Activated T-cell treated with anti-CD3 and anti-CD28 coated beads for 1 hour (primary cell): ENCODE data around the gene TFAP2B.

Source experiments
- DNase-seq: peaks from one replicate; pipeline ENCODE4 v3.0.0-alpha.2; 2020; ENCODE audit warnings: low read depth

Gene TFAP2B

GRCh38 chr6:50825375-50826036 lies 6.8 kb downstream of the TFAP2B start:
- DNase-seq = no peak

GRCh38 chr6:50826037-50826761 lies 7.5 kb downstream of the TFAP2B start:
- DNase-seq = no peak

- DNase-seq = no peak
Measured at GRCh38 chr6:50826803-50827202, 8.1 kb downstream of the TFAP2B start.

GRCh38 chr6:50829049-50829448 lies 10.4 kb downstream of the TFAP2B start:
- DNase-seq = no peak

DNA sequence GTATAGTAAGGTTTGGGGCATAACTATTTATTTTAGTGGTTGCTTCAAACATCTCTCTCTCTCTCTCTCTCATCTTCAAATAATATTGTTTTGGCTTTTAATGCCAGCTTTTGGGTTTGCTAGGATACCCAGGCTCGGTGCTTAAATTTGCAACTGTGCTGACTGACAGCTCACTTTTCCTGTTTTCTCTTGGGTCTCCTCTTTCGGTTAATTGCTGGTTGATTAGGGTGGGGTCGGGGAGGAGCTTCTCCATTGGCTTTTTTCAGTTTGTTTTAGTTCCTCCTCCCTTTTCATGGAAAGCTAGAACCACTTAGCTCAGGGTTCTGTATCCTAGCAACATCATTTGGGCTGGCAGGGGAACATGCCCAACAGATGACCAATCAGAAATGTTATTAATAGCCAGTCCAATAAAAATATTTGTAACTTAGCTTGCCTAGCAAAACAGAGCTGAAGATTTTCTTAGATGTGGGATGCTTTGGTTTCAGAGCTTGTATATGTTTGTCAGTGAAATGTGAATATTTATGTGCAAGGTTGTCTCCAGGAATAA lies 11.3 kb downstream of the TFAP2B start:
- DNase-seq = no peak

- no peak for DNase-seq
Measured at GRCh38 chr6:50831186-50831585, 12.5 kb downstream of the TFAP2B start.

DNA sequence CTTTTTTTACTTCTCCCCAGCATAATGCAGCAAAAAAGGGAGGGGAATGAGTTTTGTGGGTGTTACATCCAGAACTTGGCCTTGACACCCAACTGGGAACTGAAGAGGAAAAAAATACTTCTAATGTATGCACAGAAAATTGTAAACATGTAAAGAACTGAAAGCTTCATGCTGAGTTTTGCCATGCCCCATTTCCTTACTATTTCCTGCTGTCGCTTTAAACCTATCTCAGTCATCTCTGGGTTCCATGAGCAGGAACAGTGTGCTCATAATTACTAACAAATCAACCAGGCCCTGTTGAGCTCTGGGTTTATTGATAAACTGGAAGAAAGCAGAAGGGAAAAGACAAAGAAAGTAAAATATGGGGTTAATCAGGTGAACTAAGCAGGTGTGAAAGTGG lies 14.2 kb downstream of the TFAP2B start:
- DNase-seq = no peak

- DNase-seq = no peak
Measured at GRCh38 chr6:50834929-50835410, 16.3 kb downstream of the TFAP2B start.

DNA sequence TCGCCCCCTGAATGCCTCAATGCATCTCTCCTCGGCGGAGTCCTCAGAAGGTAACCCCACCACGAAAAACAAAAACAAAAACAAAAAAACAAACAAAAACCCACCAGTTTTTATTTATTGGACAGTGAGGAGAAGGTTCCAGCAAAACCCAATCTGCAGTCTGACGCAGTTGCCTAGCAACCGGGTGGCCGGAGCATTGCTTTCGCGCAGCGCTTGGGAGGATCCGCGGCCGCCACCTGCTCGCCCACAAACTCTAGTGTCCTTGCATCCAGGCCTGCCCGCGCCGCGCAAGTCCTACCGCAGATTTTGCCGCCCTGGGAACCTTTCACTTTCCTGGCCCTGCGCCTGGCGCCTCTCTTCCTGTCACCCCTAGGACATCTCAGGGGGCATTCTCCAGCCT lies 17.6 kb downstream of the TFAP2B start:
- no peak for DNase-seq

- no peak for DNase-seq
Measured at GRCh38 chr6:50837589-50838445, 19.1 kb downstream of the TFAP2B start.

DNA sequence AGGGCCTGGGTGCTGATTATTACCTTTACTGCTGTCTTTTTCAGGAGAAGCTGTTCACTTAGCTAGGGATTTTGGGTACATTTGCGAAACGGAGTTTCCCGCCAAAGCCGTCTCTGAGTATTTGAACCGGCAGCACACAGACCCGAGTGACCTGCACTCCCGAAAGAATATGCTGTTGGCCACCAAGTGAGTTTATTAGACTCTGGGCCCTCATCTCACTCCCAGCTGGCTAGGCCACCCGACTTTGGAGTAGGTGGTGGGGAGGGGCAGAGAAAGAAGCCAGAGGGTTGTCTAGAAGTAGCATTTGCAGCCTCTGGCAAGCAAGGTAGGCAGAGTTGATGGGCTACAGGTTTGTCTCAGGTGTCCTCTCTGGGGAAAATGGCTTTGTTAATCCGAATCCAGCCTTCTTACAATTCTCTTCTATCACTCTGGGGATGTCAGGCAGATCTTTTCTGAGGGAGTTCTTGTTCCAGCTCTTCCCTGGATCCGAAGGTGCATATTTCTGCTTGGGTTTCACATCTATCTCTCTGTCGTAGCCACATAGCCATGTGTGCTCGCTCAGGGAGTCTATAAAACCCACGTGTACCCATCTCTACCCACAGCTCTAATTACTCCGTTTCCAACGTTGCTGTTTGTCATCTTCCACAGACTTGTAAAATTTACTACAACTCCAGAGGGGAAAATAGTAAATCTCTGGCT lies 21.6 kb downstream of the TFAP2B start:
- DNase-seq = no peak

GRCh38 chr6:50840811-50841192 lies 22.1 kb downstream of the TFAP2B start:
- DNase-seq = no peak

DNA sequence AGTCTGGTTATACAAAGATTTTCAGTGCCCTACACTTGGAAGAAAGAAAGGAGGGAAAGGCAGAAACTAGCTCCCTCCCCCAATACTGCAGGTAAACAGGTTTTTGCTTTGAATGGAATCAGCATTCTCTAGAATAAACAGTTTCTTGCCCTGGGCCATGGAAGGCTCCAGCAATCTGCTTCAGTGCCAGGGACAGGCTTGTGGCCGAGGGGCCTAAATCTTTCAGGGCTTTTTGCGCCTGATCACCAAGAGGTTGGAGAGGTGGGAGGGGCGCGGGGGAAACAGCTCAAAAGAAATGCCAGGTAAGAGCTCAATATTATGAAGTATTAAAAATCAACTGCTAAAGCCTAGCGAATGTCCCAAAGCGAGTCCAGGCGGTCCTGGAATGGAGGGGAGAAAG lies 23.8 kb downstream of the TFAP2B start:
- no peak for DNase-seq

GRCh38 chr6:50842861-50843384 lies 24.3 kb downstream of the TFAP2B start:
- no peak for DNase-seq

DNA sequence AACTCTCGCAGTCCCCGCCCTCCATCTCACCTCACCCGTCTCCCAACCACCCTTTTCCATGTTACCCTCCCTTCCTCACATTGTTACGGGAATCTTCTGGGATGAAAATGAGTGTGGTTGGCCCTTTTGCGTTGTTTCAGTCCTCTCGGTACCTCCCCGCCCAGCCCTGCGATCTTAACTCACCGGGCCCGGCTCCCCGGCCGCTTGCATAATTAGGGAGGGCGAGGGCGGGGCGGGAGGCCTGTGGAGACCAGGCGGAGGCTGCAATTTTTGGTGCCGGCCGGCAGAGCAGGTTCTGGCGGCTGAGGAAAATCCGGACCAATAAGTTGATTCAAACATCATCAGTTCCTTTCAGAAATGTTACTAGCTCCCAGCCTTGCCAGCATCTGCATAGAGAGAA lies 25.2 kb downstream of the TFAP2B start:
- DNase-seq = no peak

- no peak for DNase-seq
Measured at GRCh38 chr6:50845499-50846143, 26.9 kb downstream of the TFAP2B start.

DNA sequence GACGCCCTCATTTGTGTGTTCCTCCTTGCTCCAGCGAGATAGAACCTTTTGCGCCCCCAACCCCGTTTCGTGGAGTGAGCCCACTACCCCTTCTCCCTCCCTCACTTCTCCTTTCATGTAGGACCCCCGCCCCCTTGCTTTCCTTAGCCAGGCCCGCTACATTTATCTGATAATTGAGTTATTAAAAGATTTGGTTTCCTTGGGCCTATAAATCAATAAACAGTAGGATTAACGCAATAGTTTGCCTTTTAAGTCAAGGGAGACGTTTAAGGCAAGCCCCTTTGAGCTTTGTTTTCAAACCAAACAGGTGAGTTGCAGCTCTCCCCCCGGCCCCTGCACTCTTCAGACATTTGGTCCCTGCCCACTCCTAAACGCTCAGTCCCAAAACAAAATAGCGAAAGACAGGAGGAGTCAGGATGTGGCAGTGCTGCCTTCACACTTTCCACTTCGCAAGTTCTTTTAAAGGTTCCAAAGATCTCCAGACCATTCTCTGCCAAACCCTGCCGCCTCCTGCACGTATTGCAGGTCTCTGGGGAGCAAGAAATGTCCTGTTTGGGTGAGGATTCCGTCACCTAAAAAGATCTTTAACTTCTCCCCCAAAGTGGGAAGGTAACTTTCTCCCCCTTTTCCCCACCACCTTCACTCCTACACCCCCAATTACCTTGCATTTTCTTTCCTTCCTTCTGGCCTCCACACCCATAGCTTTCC lies 27.6 kb downstream of the TFAP2B start:
- no peak for DNase-seq

DNA sequence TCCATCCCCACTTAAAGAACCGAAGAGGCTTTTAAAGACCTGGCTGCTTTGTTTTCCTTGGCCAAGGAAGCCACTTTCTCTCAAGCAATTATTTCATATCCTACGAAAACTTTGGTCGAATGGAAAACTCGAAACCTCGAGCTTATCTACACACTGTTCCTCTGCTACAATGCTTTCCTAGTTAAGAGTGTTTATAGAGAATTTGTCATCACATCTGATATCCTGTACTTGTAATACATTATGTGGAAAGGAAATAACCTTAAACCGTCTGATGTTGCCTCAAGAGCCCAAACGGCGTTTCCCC lies 28.1 kb downstream of the TFAP2B start:
- DNase-seq = no peak

DNA sequence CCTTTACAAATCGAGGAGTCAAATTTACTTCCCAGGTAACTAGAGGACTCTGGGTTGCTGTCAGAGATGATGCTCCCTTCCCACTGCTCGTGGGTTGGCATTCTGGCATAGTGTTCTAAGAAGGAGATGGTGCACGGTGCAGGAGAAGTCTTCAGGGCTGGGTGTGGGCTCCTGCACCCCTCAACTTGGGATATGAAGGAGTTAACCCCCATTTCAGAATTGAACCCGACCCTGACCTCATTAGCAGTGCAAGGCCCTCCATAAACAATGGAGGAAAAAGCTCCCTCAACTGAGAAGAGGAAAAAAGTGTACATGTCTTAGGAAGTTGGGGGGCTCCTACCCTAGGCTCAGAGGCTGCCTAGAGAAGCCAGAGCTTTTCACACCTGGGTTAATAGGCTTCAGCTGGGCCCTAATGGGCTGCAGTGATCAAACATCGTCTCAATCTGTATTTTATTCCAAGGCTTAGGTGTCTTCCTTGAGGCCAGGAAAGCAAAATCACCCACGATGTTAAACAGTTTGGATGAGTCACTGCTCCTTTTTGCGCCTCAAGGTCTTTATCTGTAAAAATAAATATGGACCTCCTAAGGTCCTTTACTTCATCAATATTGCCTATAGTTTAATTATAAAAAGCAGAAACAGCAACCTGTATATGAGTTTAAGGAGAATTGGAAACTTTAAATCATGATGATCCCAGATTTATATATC lies 29.4 kb downstream of the TFAP2B start:
- no peak for DNase-seq
